Activated effector memory CD4-positive, alpha-beta T cell treated with anti-CD3 and anti-CD28 coated beads, Interleukin-2, amount 50 U/mL, for 16 hours (primary cell): ENCODE results near the gene SORL1-AS1.

Experiments
- DNase-seq: peaks from one replicate; pipeline ENCODE4 v3.0.0-alpha.2; 2020

Gene SORL1-AS1

DNA sequence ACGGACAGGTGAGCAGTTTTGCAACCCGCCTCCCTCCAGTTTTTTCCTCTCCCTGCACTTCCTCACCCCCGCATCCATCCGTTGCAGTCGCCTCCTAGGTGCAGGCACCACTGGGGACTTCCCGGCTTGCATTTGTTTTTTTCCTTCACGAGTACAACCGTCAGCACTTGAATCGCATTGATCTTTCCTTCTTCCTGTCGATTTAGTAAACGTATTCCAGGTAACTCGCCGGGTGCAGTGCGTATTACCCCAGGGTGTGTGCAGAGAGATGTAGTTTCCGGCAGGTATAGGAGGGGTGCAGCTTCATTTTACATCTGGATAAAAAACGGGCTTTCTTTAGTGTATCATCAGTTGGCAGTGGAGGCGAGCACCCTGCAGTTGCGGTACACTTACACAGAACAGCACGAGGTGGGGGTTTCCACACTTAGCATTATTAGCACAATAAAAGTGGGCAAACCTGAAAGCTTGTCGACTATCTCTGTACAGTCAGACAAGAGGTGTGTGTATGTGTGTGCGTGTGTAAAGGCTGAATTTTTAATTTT lies at the start of gene SORL1-AS1:
Gene SORL1-AS1, minus strand, starts transcription at position 359 of the 542 bp plus-strand sequence.
- DNase-seq: peak; percentile 85

DNA sequence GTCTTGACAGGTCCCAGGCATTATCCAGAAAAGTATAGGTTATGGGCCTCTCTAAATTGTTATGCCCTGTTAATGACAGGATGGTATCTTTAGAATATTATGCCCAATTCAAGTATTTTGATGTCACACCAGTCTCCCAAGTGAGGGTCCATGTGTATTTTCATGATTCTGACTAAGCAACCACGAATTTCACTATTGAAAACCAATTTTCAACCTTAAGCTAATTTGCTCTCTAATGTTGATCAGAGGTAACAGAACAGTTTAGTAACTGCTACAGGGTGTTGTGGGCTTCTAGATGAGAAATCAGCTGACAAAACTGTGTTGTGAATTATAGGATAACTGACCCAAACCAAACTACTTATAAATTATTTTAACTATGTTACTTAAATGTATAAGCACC lies 48.0 kb upstream of the SORL1-AS1 start:
- no peak for DNase-seq

DNA sequence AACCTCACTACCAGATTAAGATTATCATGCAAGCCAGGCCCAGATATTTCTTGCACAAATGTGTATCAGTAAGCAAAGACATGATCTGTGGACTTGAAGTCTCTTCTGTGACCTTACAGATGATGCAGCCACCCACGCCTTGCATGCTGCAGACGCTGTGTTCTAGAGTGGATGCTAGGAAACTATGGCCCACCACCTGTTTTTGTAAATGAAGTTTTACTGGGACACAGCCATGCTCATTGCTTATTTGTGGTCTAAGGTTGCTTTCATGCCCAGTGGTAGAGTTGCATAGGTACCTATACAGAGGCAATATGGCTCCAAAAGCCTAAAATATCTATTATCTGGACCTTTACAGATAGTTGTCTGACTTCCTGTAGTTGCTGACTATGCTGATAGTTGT lies 47.5 kb upstream of the SORL1-AS1 start:
- no peak for DNase-seq

DNA sequence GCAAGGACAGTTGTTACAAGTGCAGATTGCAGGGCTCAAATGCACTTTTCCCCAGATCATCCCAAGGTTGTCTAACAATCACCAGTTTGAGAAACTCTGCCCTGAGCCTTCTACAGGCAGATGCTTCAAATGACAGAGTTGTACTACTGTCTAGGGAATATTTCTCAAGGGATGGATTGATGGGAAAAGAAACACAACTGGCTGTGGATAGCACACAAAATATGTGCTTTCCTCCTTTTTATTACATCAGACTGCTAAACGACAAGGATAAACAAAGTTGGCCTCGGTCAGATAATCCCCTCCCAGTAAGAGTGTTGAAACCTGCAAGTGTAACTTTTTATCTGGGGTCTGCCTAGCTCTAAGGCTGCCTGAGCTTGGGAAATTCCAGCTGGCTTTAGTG lies 46.6 kb upstream of the SORL1-AS1 start:
- DNase-seq: no peak

DNA sequence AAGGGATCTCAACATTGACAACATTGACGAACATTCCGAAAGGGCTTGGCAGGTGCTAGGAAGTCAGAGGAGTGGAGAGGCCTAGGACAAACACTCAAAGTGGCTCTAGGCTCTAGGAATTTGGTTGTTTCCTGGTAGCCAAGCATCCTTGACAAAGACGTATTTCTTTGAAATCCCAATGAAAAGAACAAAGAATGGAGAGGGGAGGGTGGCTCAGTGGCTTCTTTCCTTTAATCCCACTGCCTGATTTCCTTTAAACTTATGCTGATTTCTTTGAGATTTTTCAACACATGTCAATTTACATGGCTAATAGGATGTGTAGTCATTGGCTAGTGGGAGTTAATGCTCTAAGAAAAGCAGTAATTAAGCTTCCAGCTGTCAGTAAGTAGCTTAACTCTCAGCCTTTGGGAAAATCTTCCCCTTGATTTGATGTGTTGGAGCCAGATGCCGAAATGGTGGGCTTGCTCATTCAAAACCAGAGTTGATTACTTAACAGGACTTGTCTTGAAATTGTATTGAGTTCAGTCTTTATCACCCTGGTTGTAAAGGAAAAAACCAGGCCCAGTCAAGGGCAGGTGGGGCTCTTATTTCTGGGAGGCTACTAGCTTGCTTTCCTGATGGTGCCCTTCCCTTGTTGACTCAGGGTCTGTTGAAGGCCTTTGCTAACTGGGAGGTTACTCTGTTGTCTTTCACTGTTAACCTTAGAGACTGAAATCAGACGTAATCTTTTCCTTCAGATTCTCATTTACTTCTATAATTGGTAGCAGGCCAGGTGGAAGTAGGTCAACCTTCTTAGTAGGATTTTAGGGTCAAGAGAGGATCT lies 44.6 kb upstream of the SORL1-AS1 start:
- no peak for DNase-seq

DNA sequence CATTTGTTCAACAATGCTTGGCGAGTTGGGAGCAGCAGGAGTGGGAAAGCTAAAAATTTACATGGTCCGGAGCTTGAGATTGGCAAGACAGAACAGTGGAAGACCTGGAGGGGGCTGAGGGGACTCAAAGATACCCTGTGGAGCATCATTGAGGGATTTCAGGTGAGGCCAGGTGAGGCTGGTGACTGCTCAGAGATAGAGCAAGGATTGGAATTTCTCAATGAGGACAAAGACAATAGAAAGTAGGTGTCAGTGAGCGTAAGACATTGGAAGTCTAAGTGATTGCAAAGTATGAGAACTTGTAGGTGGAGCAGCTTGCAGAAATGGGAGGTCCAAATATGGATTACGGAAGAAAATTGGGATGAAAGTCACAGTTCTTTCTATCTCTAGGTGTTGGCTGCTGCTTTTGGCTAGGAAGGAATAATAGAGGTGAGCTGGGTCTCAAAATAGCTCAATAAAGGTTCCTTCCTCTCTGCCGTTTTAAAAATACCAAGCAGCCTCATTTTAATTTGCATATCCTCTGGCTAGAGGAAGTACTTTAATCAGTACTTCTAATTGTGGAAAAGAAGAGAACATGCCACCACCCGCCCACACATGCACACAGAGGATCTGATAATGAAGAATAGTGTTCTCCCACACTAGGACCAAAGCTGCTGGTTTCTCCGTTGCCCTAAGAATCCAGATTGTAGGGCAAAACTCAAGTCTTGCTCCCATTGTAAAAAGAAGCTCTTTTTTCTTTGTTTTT lies 41.8 kb upstream of the SORL1-AS1 start:
- peak; percentile 78 for DNase-seq

DNA sequence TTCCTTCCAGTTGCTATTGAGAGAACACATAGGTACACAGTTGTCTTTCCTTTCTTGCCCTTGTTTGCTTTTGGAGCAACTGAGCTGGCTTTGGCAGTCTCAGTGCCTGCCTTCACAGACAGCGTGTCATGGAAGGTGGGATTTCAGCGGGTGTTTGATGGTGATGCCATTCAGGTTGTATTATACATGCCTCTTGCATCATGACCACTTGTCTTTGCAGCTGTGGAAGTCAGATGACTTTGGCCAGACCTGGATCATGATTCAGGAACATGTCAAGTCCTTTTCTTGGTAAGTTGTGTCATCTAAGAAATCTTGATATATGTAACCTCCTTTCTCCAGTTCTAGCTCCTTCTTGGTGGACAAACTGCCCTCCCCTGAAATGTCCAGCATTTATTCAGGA lies 37.1 kb upstream of the SORL1-AS1 start:
- DNase-seq: no peak

DNA sequence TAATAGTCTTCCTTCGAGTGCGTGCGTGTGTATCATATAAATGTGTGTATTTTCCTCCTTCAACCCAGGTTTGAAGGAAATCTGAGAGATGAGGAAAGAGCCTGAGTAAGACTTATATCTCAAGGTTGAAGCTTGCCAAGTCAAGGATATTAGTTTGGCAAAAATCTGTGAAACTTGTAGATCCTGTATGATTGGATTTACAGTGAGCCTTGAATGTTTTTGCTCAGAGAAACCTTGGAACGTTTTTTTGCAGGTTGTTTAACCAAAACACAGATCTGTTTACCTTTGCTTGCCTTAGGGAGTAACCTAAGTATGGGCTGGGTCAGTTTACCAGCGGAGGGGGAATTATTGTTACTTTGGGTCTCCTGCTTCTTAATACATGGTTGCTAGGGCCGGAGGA lies 35.9 kb upstream of the SORL1-AS1 start:
- DNase-seq: no peak

DNA sequence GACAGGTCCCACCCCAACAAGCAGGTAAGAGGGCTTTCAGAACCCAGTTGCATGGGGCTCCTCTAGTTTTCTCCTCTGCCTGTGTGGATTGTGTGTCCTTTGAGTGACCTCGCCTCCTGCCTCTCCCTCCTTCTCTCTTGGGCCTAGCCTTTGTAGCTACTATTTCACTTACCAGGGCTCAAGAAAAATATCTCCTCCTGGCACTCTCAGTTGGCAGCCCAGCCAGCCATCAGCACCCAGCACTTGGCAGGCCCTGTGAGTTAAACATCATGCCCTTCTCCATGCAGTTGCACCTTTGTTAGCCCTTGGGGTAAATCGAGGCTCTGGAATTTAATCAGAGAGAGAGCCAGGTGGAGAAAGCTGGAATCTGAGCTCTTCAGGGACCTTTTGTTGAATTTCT lies 35.4 kb upstream of the SORL1-AS1 start:
- no peak for DNase-seq

DNA sequence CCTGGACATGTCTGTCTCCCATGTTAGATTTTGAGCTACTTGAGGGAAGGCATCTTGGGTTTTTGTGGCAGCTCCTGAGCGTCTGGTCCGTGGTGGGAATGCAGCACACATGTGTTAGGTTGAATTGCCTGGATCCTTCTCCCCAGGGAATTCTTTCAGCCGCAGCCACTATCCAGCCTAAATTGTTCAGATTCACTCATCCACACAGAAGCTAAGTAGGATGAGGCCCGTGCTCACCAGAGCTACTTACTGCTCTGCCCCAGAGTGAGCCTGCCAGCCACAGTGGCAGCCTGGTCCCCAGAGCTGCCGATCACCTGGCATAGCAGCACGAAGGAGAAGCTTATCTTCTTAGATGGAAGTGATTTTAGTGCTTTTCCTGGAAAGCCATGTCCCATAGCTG lies 34.4 kb upstream of the SORL1-AS1 start:
- no peak for DNase-seq

DNA sequence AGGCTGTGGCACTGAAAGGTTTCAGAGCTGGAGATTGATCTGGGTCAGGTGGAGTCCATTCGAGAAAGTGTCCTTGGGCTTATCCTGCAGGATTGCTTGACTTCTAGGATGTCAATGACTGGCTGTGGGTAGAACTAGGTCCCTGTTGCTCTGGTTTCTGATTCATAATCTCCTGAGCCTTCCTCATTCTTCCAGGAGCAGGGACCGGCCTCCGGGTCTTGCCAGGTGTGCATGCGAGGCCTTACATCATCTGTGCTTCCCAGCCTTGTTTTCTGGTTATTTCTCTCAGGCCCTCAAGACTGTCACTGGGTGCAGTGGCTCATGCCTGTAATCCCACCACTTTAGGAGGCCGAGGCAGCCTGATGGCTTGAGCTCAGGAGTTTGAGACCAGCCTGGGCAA lies 33.3 kb upstream of the SORL1-AS1 start:
- no peak for DNase-seq

DNA sequence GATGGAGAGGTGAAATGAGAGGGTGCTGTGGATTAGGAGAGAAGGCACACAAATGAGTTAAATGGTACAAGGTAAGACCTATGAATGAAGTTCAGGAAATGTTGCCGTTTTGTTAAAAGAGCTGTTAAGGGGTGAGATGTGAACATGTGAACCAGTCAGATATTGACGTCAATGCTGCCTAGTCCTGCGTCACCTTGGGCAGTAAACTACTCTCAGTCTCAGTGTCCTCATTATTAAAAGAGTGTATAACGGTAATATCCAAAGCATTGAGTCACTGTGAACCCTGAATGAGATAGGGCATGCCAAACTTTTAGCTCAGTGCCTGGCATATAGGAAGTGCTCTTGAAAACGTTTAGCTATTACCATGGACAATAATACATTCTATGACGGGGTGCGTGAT lies 32.4 kb upstream of the SORL1-AS1 start:
- no peak for DNase-seq

DNA sequence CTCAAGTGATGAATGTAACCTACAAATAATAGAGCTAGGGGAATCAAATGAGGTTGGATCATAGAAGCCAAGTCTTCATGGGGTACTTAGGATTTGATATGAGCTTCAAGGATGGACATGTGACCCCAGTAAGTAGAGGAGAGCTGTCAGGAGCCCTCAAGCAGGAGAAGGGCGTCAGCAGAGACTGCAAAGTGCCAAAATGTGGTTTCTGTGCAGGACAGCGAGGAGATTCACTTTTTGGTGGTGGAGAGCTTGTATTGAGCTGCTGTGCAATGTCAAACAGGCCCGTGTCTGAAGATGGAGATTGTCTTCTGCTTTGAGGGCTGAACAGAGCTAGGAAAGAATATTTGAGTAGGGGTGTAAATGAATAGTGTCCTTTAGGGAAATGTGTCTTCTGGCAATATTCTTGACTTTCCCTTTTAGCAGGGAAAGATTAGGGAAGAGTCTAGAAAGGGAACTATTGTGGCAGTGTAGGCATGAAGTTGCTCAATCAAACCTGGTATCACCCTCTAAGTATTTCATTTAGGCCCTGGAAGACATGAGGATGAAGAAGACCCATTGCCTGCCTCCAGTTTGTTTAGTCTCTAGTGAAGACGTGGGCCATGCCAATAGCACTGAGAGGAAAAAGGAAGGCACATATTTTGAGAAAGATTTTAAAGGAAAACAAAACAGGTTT lies 31.2 kb upstream of the SORL1-AS1 start:
- DNase-seq: no peak

DNA sequence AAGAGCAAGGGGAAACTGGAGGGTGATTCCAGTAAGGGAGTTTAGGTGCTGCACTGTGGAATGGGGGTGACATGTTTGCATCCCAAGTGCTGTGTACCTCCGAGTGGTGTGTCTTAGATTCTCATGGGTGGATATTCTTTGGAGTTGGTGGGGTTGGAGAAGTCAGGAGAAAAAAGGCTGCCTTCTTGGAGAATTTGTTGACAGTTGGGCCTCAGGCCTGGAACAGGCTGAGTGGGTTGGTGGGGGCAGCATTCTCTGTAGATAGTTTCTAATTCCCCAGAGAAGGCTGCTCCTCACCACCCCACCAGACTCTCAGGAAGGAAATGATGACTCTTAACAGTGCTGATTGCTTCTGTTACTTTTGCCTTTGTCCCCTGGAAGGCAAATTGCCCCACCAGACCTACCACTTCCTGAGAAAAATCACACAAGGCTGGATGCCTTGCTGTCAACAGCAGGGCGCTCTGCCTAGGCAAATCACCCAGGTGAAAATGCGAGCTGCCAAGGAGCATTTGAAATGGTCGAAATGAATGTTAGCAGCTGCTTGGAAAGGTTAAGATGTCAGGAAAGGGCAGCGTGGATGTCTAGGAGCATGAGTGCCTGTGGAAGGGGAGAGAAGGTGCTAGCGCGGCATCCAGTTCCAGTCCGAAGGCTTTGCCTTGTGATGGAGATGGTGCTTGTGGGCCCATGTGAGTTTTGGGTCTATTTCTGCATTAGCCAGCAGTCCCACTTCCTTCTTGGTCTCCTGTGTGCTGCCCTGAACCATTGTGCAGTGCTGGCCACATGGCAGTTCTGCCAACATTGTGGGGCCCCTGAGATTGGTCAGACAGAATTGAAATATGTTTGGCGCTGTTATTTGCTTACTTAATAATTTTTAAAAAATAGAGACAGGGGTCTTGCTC lies 29.7 kb upstream of the SORL1-AS1 start:
- peak; percentile 81 for DNase-seq

DNA sequence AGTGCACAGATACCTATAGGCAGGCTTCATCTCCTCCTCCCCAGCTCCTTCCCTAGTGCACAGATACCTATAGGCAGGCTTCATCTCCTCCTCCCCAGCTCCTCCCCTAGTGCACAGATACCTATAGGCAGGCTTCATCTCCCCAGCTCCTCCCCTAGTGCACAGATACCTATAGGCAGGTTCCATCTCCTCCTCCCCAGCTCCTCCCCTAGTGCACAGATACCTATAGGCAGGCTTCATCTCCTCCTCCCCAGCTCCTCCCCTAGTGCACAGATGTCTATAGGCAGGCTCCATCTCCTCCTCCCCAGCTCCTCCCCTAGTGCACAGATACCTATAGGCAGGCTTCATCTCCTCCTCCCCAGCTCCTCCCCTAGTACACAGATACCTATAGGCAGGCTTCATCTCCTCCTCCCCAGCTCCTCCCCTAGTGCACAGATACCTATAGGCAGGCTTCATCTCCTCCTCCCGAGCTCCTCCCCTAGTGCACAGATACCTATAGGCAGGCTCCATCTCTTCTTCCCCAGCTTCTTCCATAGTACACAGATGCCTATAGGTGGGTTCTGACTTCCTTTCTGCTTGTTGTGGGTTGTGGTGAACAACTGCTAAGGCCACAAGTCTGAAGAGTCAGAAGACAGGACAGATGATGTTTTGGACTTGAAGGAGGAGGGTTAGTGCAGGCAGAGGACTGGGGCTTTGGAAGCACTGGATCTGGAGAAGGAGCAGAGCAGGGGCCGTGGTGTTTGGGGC lies 28.9 kb upstream of the SORL1-AS1 start:
- peak; percentile 73 for DNase-seq

DNA sequence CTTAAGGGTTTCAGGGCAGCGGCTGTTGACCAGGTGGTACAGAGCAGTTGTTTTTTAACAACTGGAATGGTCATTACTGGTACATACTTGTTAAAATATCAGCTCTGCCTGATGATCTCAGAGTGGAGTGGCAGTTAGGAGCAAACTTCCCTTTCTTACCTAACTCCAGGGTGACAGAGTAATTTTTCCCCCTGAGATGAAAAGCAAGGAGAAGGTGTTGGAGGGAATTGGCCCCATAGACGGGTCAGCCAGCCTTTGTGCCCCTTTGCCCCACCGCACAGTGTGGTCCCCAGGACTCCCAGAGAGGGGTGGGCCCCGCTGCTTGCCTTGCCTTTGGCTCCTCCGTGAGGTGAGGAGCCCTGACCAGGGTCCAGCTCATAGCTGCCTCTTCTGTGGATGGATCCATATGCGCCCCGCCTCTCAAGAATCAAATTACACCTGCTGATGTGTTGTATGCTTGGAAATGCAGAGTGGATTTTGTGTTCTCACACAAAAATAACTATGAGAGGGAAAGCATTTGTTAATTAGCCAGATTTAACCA lies 27.0 kb upstream of the SORL1-AS1 start:
- no peak for DNase-seq

DNA sequence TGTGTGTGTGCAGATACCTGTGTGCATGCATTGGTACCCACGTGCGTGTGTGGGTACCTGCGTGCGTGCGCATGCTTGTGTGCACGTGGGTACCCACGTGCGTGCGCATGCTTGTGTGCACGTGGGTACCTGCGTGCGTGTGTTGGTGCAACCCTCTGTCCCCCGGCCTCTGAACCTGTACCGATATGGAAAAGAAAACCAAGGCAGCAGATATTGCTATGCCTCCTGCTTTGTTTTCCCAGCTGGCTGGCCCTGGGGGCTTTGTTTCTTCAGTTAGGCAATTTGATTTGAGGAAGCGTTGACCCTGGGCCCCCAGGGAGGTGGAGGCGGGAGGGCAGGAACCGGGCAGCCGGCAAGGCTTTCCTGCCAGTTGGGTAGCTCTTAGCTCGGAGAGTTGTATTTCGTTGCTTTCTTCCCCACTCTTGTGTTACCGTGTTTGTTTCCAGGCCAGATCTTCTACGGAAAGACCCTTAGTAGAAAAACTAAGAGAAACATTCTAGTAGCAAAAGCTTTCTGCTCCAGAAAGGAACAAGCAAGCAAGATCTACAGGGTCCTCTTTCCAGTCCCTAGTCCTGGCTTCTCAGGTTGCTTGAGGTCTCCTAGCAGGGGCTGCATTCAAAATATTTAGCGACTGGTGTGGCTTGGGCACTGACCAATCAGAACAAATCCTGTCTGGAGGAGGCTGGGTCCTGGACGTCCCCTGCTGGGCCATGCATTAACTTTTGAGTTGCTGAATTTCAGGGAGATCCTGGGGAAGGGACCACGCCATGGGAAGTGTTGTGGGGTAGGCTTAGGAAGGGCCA lies 26.3 kb upstream of the SORL1-AS1 start:
- no peak for DNase-seq

DNA sequence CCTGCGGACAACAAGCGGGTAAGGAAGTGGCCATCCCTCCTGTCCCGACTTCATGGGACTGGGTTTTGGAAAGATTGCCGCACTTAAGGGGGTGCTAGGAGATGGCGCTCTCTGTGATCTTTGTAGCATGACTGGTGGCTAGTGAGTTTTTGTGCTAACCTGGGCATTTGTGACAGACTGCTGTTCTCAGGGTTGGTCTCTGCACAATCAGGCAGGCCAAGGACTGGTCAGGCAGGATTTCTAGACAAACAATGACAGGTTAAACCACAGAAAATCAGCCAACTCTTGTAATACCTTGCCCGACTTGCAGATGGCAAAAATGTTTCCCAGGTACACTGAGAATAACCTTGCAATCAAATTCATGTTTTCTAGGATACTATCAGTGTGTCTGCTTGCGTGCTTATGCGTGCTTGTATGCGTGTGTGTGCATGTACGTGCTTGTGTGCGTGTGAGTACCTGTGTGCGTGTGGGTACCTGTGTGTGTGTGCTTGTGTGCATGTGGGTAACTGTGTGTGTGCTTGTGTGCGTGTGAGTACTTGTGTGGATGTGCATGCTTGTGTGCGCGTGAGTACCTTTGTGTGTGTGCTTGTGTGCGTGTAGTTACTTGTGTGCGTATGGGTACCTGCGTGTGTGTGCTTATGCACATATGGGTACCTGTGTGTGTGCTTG lies 25.6 kb upstream of the SORL1-AS1 start:
- DNase-seq: no peak

DNA sequence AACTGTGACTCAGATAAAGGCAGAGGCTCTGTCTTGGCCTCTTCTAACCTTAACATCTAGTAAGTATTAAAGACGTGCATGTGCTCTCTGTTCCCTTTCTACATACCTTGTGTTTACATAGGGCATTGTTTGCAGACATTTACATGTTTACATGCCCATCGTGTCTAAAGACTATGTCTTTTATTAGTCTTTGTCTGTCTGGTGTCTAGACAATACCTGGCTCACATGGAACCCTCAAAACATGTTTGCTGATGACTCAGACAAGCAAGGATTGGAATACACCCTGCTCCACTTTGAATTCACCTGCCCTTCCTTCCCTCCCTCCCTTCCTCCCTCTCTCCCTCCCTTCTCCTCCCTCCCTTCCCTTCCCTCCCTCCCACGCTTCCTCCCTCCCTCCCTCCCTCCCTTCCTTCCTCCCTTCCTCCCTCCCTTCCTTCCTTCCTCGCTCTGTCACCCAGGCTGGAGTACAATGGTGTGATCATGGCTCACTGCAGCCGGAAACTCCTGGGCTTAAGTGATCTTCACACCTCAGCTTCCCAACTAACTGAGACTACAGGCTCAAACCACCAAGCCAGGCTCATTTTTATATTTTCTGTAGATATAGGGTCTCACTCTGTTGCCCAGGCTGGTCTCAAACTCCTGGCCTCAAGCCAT lies 23.7 kb upstream of the SORL1-AS1 start:
- no peak for DNase-seq
